GM23248 (cell line): ENCODE measurements around the gene CA11. TPM values are rescaled to one million over a fixed set of nuclear protein-coding genes. Genes with fewer than 3 reads are reported as not detected.

Source experiments
- DNase-seq: peaks from one replicate; pipeline ENCODE4 v3.0.0-alpha.2; 2015
- H2AFZ ChIP-seq: fragments of 200-600 bp; sonication (generic); 2 replicates; pipeline ENCODE4 v1.6.1; 2016; ENCODE audit warnings: antibody characterized with exemption
- H3F3A ChIP-seq: fragments of 200-600 bp; sonication (generic); 2 replicates; pipeline ENCODE4 v1.6.1; 2016; ENCODE audit warnings: mild to moderate bottlenecking, antibody characterized with exemption, mixed run types; ENCODE audit not compliant: insufficient read depth
- H3K27ac ChIP-seq: fragments of 200-600 bp; sonication (generic); 2 replicates; pipeline ENCODE4 v1.5.1; 2016; ENCODE audit warnings: mild to moderate bottlenecking
- H3K27me3 ChIP-seq: fragments of 200-600 bp; sonication (generic); replicated peaks from 2 replicates; pipeline ENCODE4 v1.6.1; 2016; ENCODE audit warnings: mild to moderate bottlenecking; ENCODE audit not compliant: insufficient read depth
- H3K36me3 ChIP-seq: fragments of 200-600 bp; sonication (generic); 2 replicates; pipeline ENCODE4 v1.6.1; 2016; ENCODE audit warnings: low read depth, mild to moderate bottlenecking
- H3K4me1 ChIP-seq: fragments of 200-600 bp; sonication (generic); 2 replicates; pipeline ENCODE4 v1.6.1; 2016; ENCODE audit warnings: mild to moderate bottlenecking; ENCODE audit not compliant: insufficient read depth
- H3K4me2 ChIP-seq: fragments of 200-600 bp; sonication (generic); one replicate; pipeline ENCODE4 v1.6.1; 2016; ENCODE audit warnings: mild to moderate bottlenecking; ENCODE audit not compliant: unreplicated experiment
- H3K4me3 ChIP-seq: fragments of 200-600 bp; sonication (generic); 2 replicates; pipeline ENCODE4 v1.5.1; 2016; ENCODE audit warnings: mild to moderate bottlenecking
- H3K79me2 ChIP-seq: fragments of 200-600 bp; sonication (generic); 2 replicates; pipeline ENCODE4 v1.6.1; 2016; ENCODE audit warnings: mild to moderate bottlenecking; ENCODE audit not compliant: insufficient read depth
- H3K9ac ChIP-seq: fragments of 200-600 bp; sonication (generic); 2 replicates; pipeline ENCODE4 v1.6.1; 2016; ENCODE audit warnings: mild to moderate bottlenecking
- H3K9me2 ChIP-seq: fragments of 200-600 bp; sonication (generic); 2 replicates; pipeline ENCODE4 v1.6.1; 2016; ENCODE audit warnings: mixed run types, mild to moderate bottlenecking, moderate library complexity; ENCODE audit not compliant: insufficient read depth
- H3K9me3 ChIP-seq: fragments of 200-600 bp; sonication (generic); one replicate; pipeline ENCODE4 v1.6.1; 2017; ENCODE audit warnings: low read depth
- H4K20me1 ChIP-seq: fragments of 200-600 bp; sonication (generic); 2 replicates; pipeline ENCODE4 v1.6.0; 2016; ENCODE audit not compliant: insufficient read depth
- EZH2 ChIP-seq: fragments of 200-600 bp; sonication (generic); IDR thresholded peaks from 2 replicates; pipeline ENCODE4 v1.6.1; 2018; ENCODE audit warnings: antibody characterized with exemption, mild to moderate bottlenecking; ENCODE audit not compliant: insufficient read depth, poor library complexity, severe bottlenecking
- EZH2phosphoT487 ChIP-seq: fragments of 200-600 bp; sonication (generic); IDR thresholded peaks from 2 replicates; pipeline ENCODE4 v1.6.1; 2018; ENCODE audit warnings: antibody characterized with exemption, moderate library complexity, mild to moderate bottlenecking, low read depth; ENCODE audit not compliant: insufficient read depth
- WGBS, 2 experiments: methylation state at CpG; one replicate each; pipeline ENCODE4 v1.1.6; 2015 to 2017; ENCODE audit warnings: low lambda C conversion rate in 2 of 2, low coverage in 1 of 2; ENCODE audit errors: missing lambda C conversion rate in 2 of 2; 5-methylcytosine and 5-hydroxymethylcytosine counted together
- in situ Hi-C: fragments of 300-500 bp; cut with MboI; formaldehyde crosslinking; loops from 2 replicates; pipeline ENCODE4 v1.15.0; 2020
- polyA plus RNA-seq: library from polyadenylated mRNA; unstranded; fragments of >200 nt; fragmentation: Nextera tagmentation; extraction: Ambion mirVana; gene quantifications from 2 replicates; pipeline ENCODE4 v1.2.1, GENCODE V29; 2016
- total RNA-seq: library from RNA; depleted of rRNA; stranded (reverse); fragments of >200 nt; shearing (Covaris generic); gene quantifications from 2 replicates; pipeline ENCODE4 v1.2.3, GENCODE V29; 2014

Gene CA11
- total and polyA plus RNA-seq, 2 experiments from 2014 or later, result 1.1 to 2.7 TPM

- in situ Hi-C loops, result no loop called here
- no peak for DNase-seq
- Histone ChIP-seq H3K9me2 (no peaks in the 10 kb centered on the region), H3K36me3 (no peaks in the 10 kb centered on the region), H3K79me2 (no peaks in the 10 kb centered on the region), H3K27me3 (no peaks in the 10 kb centered on the region), H3K9me3 (no peaks in the 10 kb centered on the region), H3K4me2 (no peak overlapping the region), H3K27ac (no peak overlapping the region), H2AFZ (no peak overlapping the region), H3K4me1 (no peaks in the 10 kb centered on the region), H4K20me1 (no peaks in the 10 kb centered on the region), H3K9ac (no peak overlapping the region), H3F3A (no peaks in the 10 kb centered on the region), H3K4me3 (no peak overlapping the region)
- TF ChIP-seq EZH2phosphoT487, result no peak
- no peak for TF ChIP-seq EZH2
- 75 to 78% methylated on average over 7 of the region's 7 CpGs for WGBS, 2 experiments
Measured at GRCh38 chr19:48607359-48607755, 38.6 kb downstream of the CA11 start.

GRCh38 chr19:48606463-48607358, 39.3 kb downstream of the CA11 start, which contains the start of gene SPACA4:
TSS of gene SPACA4 (plus strand) at chr19:48606742. CDS start at chr19:48606979, 237 bp downstream.
- no peak within 1 kb of the TSS for H3K4me2 ChIP-seq
- no peaks in the 10 kb centered on the region for H3K9me3 ChIP-seq
- no peak within 1 kb of the TSS for H3K9ac ChIP-seq
- DNase-seq, result no peak
- H2AFZ ChIP-seq, result no peak within 1 kb of the TSS
- WGBS, 2 experiments, result 87 to 88% methylated on average over 38 to 39 of the region's 39 CpGs
- H3F3A ChIP-seq, result no peaks in the 10 kb centered on the region
- H3K9me2 ChIP-seq, result no peaks in the 10 kb centered on the region
- no peaks in the 10 kb centered on the region for H3K27me3 ChIP-seq
- H3K4me3 ChIP-seq, result no peak within 1 kb of the TSS
- H3K36me3 ChIP-seq, result no peaks in the 10 kb centered on the region
- H3K79me2 ChIP-seq, result no peaks in the 10 kb centered on the region
- in situ Hi-C loops, result no loop called here
- no peaks in the 10 kb centered on the region for H3K4me1 ChIP-seq
- H4K20me1 ChIP-seq, result no peaks in the 10 kb centered on the region
- TF ChIP-seq EZH2phosphoT487, result no peak
- no peak for TF ChIP-seq EZH2
- H3K27ac ChIP-seq, result no peak within 1 kb of the TSS

- no peaks in the 10 kb centered on the region for H3K79me2 ChIP-seq
- H3K9me3 ChIP-seq, result no peaks in the 10 kb centered on the region
- DNase-seq, result no peak
- no peak overlapping the region for H3K4me2 ChIP-seq
- no peak overlapping the region for H3K9ac ChIP-seq
- no peaks in the 10 kb centered on the region for H3F3A ChIP-seq
- in situ Hi-C loops, result no loop called here
- no peaks in the 10 kb centered on the region for H3K9me2 ChIP-seq
- no peaks in the 10 kb centered on the region for H3K27me3 ChIP-seq
- WGBS, 2 experiments, result 75 to 79% methylated on average over 8 to 9 of the region's 9 CpGs
- H2AFZ ChIP-seq, result no peak overlapping the region
- no peaks in the 10 kb centered on the region for H3K36me3 ChIP-seq
- no peaks in the 10 kb centered on the region for H3K4me1 ChIP-seq
- no peak overlapping the region for H3K4me3 ChIP-seq
- no peaks in the 10 kb centered on the region for H4K20me1 ChIP-seq
- TF ChIP-seq EZH2 (no peak), EZH2phosphoT487 (no peak)
- no peak overlapping the region for H3K27ac ChIP-seq
Measured at GRCh38 chr19:48603850-48604249, 42.1 kb downstream of the CA11 start.

GRCh38 chr19:48603449-48603848, 42.5 kb downstream of the CA11 start:
- Histone ChIP-seq H3K4me3 (no peak overlapping the region), H3K4me2 (no peak overlapping the region), H3K9me3 (no peaks in the 10 kb centered on the region), H4K20me1 (no peaks in the 10 kb centered on the region), H3K36me3 (no peaks in the 10 kb centered on the region), H3K9ac (no peak overlapping the region), H3K27me3 (no peaks in the 10 kb centered on the region; the same call in 1 of the 2 replicates), H3K4me1 (no peaks in the 10 kb centered on the region), H3K9me2 (no peaks in the 10 kb centered on the region), H3K79me2 (no peaks in the 10 kb centered on the region), H3K27ac (no peak overlapping the region), H3F3A (no peaks in the 10 kb centered on the region), H2AFZ (no peak overlapping the region)
- 85 to 93% methylated on average over 7 to 39 of the region's 39 CpGs for WGBS, 2 experiments
- in situ Hi-C loops, result no loop called here
- TF ChIP-seq EZH2, result no peak
- no peak for TF ChIP-seq EZH2phosphoT487
- DNase-seq, result no peak
